Rectal smooth muscle tissue (tissue), 1 donor: ENCODE data around the gene GABRP.

Experiments
- H3K27ac ChIP-seq: one replicate; pipeline ENCODE4 v1.7.0; 2013; ENCODE audit warnings: low read depth, low read length, inconsistent platforms
- H3K27me3 ChIP-seq: one replicate; pipeline ENCODE4 v1.7.0; 2013; ENCODE audit warnings: low read length; ENCODE audit not compliant: control insufficient read depth, insufficient read depth
- H3K36me3 ChIP-seq: one replicate; pipeline ENCODE4 v1.7.0; 2013; ENCODE audit warnings: low read length; ENCODE audit not compliant: control insufficient read depth, insufficient read depth
- H3K4me1 ChIP-seq: one replicate; pipeline ENCODE4 v1.7.0; 2013; ENCODE audit warnings: low read length; ENCODE audit not compliant: control insufficient read depth, insufficient read depth
- H3K4me3 ChIP-seq: one replicate; pipeline ENCODE4 v1.7.0; 2013; ENCODE audit warnings: low read length
- H3K9ac ChIP-seq: one replicate; pipeline ENCODE4 v1.7.0; 2013; ENCODE audit warnings: low read length

Gene GABRP

DNA sequence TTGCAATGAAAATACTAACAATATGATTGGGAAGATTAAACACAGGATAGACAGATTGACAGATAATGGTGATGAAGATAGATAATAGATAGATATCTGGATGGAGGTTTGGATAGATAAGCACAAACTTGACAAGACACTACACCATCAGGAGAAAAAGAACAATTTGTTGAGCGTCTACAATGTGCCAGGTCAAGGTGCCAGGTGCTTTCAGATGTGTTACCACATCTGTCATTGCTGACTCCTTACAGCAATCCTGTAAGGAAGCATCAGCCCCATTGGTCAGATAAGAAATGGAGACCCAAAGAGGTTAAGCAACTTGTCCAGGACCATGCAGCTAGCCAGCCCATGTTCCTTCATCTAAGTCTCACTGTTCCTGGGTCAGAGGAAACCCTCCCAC lies 1.6 kb upstream of the GABRP start:
- Histone ChIP-seq H3K9ac (no peak overlapping the region), H3K4me1 (no peaks in the 10 kb centered on the region), H3K4me3 (no peak overlapping the region), H3K27ac (no peak overlapping the region), H3K27me3 (no peaks in the 10 kb centered on the region), H3K36me3 (no peaks in the 10 kb centered on the region)

DNA sequence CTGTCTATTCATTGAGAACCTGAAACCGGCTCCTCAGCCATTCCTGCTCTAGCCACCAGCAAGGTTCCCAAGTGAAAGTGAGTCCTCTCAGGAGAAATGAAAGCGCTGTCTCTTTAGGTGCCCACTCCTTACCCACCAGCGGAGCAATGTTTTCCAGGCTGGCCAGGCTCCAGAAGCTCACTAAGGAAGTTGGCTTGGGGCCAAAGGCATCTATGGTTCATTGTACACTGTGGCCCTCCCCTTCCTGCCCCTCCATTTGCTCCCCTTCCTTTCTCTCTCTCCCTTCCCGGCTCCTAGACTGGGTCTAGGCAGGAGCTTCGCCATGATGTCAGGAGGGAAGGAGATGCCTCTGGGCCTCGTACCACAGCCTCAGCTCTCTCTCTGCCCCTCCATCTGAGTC lies 1.1 kb upstream of the GABRP start:
- Histone ChIP-seq H3K27me3 (no peaks in the 10 kb centered on the region), H3K27ac (no peak overlapping the region), H3K4me3 (no peak overlapping the region), H3K4me1 (no peaks in the 10 kb centered on the region), H3K36me3 (no peaks in the 10 kb centered on the region), H3K9ac (no peak overlapping the region)

DNA sequence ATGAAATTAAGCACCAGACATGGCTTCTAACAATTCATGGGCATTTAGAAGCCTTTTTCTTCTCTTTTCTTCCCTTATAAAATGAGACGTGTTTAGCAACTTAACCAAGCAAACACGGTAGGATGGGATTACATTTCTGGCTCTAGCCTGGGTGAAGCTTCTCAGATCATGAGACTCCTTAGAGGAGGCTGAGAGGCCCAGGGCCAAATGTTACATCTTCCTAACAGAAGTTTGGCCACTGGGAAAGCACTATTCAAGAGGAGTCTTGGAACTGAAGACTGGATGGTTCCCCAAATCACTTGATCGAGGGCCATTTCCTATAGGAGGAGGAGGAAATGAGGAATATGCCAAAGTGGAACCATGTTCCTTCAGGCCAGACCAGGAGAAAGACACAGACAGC lies 1.9 kb downstream of the GABRP start:
- Histone ChIP-seq H3K27me3 (no peaks in the 10 kb centered on the region), H3K36me3 (no peaks in the 10 kb centered on the region), H3K4me3 (no peak overlapping the region), H3K27ac (no peak overlapping the region), H3K4me1 (no peaks in the 10 kb centered on the region), H3K9ac (no peak overlapping the region)

DNA sequence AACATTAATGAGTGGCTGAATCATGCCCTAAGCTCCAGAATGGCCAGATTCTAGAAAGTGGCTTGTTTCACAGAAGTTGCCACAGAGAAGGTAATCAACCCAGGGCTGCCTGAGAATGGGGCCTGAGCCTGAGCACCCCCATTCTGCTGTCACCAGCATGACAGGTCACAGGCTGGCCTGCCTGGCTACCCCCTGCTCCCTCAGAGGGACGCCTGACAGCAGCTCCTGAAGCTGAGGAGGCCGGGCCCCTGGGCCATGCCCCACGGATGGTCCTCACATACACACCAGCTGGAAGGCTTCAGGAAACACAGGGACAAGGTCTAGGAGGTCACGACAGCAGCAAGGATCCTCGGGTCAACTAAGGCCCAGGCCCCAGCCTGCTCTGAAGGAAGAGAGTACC lies 3.7 kb downstream of the GABRP start:
- H3K4me1 ChIP-seq = no peaks in the 10 kb centered on the region
- H3K27me3 ChIP-seq = no peaks in the 10 kb centered on the region
- no peak overlapping the region for H3K9ac ChIP-seq
- no peak overlapping the region for H3K4me3 ChIP-seq
- no peak overlapping the region for H3K27ac ChIP-seq
- no peaks in the 10 kb centered on the region for H3K36me3 ChIP-seq

DNA sequence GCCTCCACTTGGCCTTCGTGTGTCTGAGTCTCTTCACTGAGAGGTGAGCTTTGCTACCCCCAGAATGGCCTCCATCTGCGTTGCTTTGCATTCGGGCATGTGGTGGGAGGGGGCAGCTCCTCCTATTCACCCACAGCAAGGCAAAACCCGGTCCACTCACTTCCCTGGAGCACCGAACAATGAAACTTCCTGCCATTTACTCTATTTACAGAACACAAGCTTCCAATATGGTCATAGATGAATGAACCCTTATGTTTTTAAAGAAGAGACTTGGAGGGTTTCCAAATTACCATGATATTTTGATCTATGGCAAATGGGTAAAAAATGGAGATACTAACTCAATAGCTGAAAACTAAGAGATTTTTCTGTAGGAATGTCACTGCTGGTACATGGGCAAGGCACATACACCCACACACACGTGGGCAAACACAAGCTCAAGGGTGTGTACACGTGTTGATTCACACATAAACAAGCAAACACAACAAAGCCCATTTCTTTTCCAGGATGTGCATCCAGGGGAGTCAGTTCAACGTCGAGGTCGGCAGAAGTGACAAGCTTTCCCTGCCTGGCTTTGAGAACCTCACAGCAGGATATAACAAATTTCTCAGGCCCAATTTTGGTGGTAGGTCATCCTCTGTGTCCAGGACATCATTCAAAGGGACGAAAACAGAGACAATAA lies 5.2 kb downstream of the GABRP start:
- Histone ChIP-seq H3K4me1 (no peaks in the 10 kb centered on the region), H3K4me3 (no peak overlapping the region), H3K27ac (no peak overlapping the region)

DNA sequence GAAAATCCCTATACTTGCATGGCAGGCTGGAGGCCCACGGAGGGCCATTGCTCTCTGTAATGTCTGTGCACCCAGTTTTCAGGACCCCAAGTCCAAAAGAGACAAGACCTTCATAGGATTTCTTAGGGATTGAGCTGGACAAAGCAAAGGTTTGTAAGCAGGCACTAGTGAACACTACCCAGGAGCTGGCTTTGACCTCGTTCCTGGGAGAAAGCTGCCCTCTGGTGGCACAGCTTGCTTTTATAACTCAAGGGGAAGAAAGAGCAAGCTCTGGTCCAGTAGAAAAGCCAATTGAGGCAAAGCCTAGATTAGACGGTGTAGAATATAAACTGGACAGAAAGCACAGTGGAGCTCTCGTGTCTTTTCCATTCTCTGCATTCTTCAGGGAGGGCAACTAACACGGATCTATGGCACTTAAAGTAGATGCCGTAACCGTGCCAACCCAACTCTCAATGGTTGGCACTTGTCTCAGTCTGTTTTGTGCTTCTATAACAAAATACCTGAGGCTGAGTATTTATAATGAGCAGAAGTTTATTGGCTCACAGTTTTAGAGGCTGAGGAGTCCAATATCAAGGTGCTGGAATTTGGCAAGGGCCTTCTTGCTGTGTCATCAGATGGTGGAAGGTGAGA lies 7.9 kb downstream of the GABRP start:
- Histone ChIP-seq H3K4me3 (no peak overlapping the region), H3K9ac (no peak overlapping the region), H3K27me3 (no peaks in the 10 kb centered on the region), H3K36me3 (no peaks in the 10 kb centered on the region), H3K4me1 (no peaks in the 10 kb centered on the region), H3K27ac (no peak overlapping the region)

More for the DNA sequence above, 5.2 kb downstream of the GABRP start:
- no peaks in the 10 kb centered on the region for H3K27me3 ChIP-seq
- H3K36me3 ChIP-seq = no peaks in the 10 kb centered on the region
- no peak overlapping the region for H3K9ac ChIP-seq

DNA sequence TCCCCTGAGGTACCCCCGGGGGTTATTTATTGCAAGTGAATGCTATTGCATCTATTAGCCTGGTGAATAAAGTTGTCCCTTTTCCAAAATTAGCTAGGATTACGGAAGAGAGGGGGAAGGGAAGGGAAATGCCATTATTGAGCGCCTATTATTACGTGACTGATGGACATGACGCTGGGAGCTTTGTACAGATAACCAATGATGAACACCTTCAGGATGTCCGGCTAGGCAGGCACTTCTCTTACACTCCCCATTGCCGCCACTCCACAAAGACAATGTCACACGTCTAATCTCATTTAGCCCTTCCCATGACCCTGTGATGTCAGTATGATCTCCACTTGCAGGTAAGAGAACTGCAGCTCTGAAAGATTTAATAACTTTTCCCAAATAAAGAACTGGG lies 9.4 kb downstream of the GABRP start:
- no peaks in the 10 kb centered on the region for H3K4me1 ChIP-seq
- H3K4me3 ChIP-seq = no peak overlapping the region
- no peak overlapping the region for H3K9ac ChIP-seq
- no peaks in the 10 kb centered on the region for H3K27me3 ChIP-seq
- H3K27ac ChIP-seq = no peak overlapping the region
- no peaks in the 10 kb centered on the region for H3K36me3 ChIP-seq

DNA sequence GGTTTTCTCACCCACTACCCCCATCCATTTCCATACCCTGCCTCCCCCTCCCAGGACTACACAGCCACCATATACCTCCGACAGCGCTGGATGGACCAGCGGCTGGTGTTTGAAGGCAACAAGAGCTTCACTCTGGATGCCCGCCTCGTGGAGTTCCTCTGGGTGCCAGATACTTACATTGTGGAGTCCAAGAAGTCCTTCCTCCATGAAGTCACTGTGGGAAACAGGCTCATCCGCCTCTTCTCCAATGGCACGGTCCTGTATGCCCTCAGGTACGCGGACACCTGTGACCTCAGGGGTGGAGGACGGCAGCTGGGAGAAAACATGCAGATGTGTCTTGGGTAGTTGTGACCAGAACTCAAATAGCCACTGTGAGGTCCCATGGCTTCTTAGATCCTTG lies 11.6 kb downstream of the GABRP start:
- Histone ChIP-seq H3K4me3 (no peak overlapping the region), H3K27me3 (no peaks in the 10 kb centered on the region), H3K36me3 (no peaks in the 10 kb centered on the region), H3K27ac (no peak overlapping the region), H3K9ac (no peak overlapping the region), H3K4me1 (no peaks in the 10 kb centered on the region)

DNA sequence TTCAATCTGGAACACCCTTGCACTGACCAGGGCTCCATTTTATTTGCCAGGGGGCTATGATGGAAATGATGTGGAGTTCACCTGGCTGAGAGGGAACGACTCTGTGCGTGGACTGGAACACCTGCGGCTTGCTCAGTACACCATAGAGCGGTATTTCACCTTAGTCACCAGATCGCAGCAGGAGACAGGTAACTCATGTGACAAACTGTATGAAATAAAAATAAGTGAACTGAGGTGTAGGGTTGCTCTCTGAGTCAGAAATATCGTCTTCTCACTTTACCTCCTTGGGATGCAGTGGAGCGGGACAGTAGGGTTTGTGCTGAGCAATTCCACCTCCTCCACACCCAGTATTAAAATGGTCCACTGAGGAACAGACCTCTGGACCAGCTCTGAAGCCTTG lies 22.1 kb downstream of the GABRP start:
- Histone ChIP-seq H3K4me3 (no peak overlapping the region), H3K9ac (no peak overlapping the region), H3K27ac (no peak overlapping the region), H3K27me3 (no peaks in the 10 kb centered on the region), H3K36me3 (no peaks in the 10 kb centered on the region), H3K4me1 (no peaks in the 10 kb centered on the region)

DNA sequence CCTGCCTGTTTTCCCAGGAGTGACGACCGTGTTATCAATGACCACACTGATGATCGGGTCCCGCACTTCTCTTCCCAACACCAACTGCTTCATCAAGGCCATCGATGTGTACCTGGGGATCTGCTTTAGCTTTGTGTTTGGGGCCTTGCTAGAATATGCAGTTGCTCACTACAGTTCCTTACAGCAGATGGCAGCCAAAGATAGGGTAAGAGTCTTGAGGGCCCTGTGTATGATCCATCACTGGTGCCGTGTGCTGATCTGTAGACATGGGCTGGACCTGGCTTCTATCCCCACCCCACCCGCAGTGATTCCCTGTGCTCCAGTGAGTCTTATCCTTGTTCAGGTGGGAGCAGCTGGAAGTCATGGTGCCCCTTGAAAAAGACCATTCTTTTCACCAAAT lies 26.0 kb downstream of the GABRP start:
- H3K9ac ChIP-seq = no peak overlapping the region
- H3K4me3 ChIP-seq = no peak overlapping the region
- no peaks in the 10 kb centered on the region for H3K27me3 ChIP-seq
- H3K4me1 ChIP-seq = no peaks in the 10 kb centered on the region
- no peak overlapping the region for H3K27ac ChIP-seq
- no peaks in the 10 kb centered on the region for H3K36me3 ChIP-seq

DNA sequence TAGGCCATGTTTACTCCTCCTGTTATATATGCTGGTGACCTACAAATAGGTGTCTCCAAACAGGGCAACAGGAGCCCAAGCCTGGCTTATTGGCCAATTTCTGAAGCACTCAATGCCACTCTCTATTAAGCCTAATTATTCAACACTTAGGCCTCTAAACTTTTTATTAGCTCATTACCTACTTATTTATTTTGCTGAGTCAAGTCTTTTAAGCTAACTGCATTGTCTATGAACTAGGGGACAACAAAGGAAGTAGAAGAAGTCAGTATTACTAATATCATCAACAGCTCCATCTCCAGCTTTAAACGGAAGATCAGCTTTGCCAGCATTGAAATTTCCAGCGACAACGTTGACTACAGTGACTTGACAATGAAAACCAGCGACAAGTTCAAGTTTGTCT lies 28.2 kb downstream of the GABRP start:
- Histone ChIP-seq H3K27me3 (no peaks in the 10 kb centered on the region), H3K9ac (no peak overlapping the region), H3K4me1 (no peaks in the 10 kb centered on the region), H3K4me3 (no peak overlapping the region), H3K36me3 (no peaks in the 10 kb centered on the region), H3K27ac (no peak overlapping the region)

DNA sequence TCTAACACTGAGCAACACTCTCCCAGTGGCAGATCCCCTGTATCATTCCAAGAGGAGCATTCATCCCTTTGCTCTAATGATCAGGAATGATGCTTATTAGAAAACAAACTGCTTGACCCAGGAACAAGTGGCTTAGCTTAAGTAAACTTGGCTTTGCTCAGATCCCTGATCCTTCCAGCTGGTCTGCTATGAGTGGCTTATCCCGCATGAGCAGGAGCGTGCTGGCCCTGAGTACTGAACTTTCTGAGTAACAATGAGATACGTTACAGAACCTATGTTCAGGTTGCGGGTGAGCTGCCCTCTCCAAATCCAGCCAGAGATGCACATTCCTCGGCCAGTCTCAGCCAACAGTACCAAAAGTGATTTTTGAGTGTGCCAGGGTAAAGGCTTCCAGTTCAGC lies 29.7 kb downstream of the GABRP start:
- H3K27ac ChIP-seq = no peak overlapping the region
- no peaks in the 10 kb centered on the region for H3K36me3 ChIP-seq
- no peak overlapping the region for H3K9ac ChIP-seq
- H3K27me3 ChIP-seq = no peaks in the 10 kb centered on the region
- H3K4me1 ChIP-seq = no peaks in the 10 kb centered on the region
- H3K4me3 ChIP-seq = no peak overlapping the region

DNA sequence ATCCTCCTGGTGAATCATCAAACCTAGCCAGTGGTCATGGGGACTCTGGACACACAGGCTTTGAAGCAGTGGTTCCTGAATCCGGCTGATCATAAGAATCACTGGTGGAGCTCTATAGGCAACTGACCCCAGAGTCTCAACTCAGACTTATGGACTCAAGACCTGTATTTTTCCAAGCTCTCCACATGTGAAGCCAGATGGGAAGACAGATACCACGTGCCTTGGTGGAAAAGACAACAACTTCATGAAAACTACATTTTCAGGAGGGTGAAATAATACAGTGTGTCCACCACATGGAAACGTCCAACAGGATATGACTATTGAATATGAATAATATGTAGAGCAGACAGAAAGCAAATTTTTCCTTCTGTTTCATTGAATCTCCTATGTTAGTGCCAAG lies 33.7 kb downstream of the GABRP start:
- Histone ChIP-seq H3K9ac (no peak overlapping the region), H3K4me1 (no peaks in the 10 kb centered on the region), H3K27me3 (no peaks in the 10 kb centered on the region), H3K36me3 (no peaks in the 10 kb centered on the region), H3K4me3 (no peak overlapping the region), H3K27ac (no peak overlapping the region)
